Measurements from ENCODE around the gene INTS7.

DNA sequence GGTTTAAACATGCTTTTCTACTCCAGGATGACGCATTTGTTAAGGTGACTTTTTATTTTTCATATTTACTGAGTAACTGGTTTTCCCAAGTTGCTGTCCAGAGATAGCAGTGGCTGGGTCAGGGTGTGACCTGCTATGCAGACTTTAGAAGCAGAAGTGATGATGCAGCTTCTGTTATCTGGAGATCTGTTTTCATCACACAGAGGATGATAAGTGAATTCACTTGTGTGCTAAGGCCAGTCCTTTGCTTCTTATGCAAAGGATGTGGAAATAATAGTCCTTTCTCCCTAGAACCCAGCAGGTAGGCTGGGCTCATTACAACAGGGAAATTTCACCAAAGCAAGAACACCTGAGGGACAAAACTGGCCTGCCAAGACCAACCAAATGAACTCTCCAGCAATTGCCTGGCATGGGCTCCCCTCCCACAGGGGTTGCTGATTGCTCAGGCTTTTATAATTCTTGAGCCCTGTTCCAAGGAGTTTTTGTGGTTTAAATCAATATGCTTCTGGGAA, 107.0 kb downstream of the INTS7 start:
- TF ChIP-seq, protein P1, sequence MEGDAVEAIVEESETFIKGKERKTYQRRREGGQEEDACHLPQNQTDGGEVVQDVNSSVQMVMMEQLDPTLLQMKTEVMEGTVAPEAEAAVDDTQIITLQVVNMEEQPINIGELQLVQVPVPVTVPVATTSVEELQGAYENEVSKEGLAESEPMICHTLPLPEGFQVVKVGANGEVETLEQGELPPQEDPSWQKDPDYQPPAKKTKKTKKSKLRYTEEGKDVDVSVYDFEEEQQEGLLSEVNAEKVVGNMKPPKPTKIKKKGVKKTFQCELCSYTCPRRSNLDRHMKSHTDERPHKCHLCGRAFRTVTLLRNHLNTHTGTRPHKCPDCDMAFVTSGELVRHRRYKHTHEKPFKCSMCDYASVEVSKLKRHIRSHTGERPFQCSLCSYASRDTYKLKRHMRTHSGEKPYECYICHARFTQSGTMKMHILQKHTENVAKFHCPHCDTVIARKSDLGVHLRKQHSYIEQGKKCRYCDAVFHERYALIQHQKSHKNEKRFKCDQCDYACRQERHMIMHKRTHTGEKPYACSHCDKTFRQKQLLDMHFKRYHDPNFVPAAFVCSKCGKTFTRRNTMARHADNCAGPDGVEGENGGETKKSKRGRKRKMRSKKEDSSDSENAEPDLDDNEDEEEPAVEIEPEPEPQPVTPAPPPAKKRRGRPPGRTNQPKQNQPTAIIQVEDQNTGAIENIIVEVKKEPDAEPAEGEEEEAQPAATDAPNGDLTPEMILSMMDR (IDR thresholded peaks at IDR 0.05) = no peak
- TF ChIP-seq POLR2A (IDR thresholded peaks at IDR 0.05) = no peak
